Measurements from ENCODE around the gene DOCK2. TPM values are rescaled to one million over a fixed set of nuclear protein-coding genes. Genes with fewer than 3 reads are reported as not detected.

The DOCK2 gene
- total and polyA plus RNA-seq, 9 of the 15 experiments (the other 6 are each of a cell fraction or from before 2014, with no cell fraction given) = 4.5 to 42.6 (median 20.5) TPM

DNA sequence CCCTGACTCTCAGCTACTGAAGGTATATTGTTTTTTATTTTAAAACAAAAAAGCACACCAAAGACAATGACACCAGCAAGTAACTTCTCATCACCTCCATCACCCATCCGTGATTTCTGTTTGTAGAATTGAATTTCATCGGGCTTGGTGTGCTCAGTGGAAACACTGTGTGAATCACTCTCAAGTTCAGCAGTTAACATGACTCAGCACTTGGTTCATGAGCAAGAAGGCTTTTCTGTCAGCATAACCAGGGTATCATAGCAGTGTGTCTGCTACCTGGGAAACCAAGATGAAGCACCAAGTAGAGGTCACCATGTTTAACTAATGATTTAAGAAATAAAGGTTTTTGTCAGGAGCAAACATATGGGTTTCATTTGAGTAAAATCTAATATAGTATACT lies 219.5 kb downstream of the DOCK2 start:
- peak; percentile 44; the same call in 1 of the 3 replicates for ATAC-seq
- H3K9me1 ChIP-seq (ENCODE audit: control insufficient read depth, insufficient read depth, low read length) = no peaks in the 10 kb centered on the region
- ChIA-PET CTCF (ENCODE audit: low intra/inter-chr PET ratio) (no interaction called here), POLR2A (interaction anchor here (0.6 kb wide), 1 partner anchor 1189 kb away, joined by 3 read pairs; no protein-coding TSS in a partner anchor)
- no peaks in the 10 kb centered on the region for H3K27me3 ChIP-seq (ENCODE audit: control insufficient read depth in 2 of 2, insufficient read depth in 2 of 2, low read length in 2 of 2)
- no TSS peak for BruUV-seq (replicated peaks)
- WGBS (ENCODE audit: insufficient coverage, low coverage, missing lambda C conversion rate) = 9% methylated on average over 2 of the region's 2 CpGs
- peak; percentile 86 for FAIRE-seq
- H3K4me1 ChIP-seq (replicated peaks in 1 of 2; ENCODE audit: control insufficient read depth in 2 of 2, insufficient read depth in 2 of 2, low read length in 2 of 2) = no peaks in the 10 kb centered on the region
- H3K79me2 ChIP-seq (ENCODE audit: control insufficient read depth, insufficient read depth, low read length) = no peaks in the 10 kb centered on the region
- intact Hi-C loops (cut with micrococcal nuclease) (no loop called here), in situ Hi-C loops (cut with MboI) (no loop called here)
- DNase-seq (ENCODE audit: extremely low read depth in 1 of 4, low spot score in 3 of 4) = peak; percentile 10 to 37 (median 18)
- no peaks in the 10 kb centered on the region for H3K36me3 ChIP-seq (ENCODE audit: control insufficient read depth, insufficient read depth, low read length)
- H3K27ac ChIP-seq (ENCODE audit: extremely low read depth, low read depth, low read length) = no peak overlapping the region
- H3K9me3 ChIP-seq (replicated peaks; ENCODE audit: control insufficient read depth, insufficient read depth, low read depth, low read length) = no peaks in the 10 kb centered on the region
- no peaks in the 10 kb centered on the region for H4K20me1 ChIP-seq (replicated peaks; ENCODE audit: control insufficient read depth, insufficient read depth, low read length)
- no peak overlapping the region for H3K4me2 ChIP-seq (ENCODE audit: insufficient read depth, low read length)
- H3K9ac ChIP-seq (ENCODE audit: insufficient read depth in 1 of 2, low read depth in 2 of 2, low read length in 2 of 2) = no peak overlapping the region
- H2AFZ ChIP-seq (ENCODE audit: low read depth, low read length) = no peak overlapping the region
- no peak overlapping the region for H3K4me3 ChIP-seq
- no peak for TF ChIP-seq E4F1 (CRISPR knock-in tag; IDR thresholded peaks at IDR 0.05; ENCODE audit: borderline replicate concordance)
- no peak for TF ChIP-seq RBM39 (optimal IDR thresholded peaks at IDR 0.05; ENCODE audit: low read depth, low read length)
- TF ChIP-seq TEAD2 (tag; IDR thresholded peaks at IDR 0.05) = no peak
- no peak for TF ChIP-seq RNF2 (IDR thresholded peaks at IDR 0.05)
- TF ChIP-seq, protein P1, sequence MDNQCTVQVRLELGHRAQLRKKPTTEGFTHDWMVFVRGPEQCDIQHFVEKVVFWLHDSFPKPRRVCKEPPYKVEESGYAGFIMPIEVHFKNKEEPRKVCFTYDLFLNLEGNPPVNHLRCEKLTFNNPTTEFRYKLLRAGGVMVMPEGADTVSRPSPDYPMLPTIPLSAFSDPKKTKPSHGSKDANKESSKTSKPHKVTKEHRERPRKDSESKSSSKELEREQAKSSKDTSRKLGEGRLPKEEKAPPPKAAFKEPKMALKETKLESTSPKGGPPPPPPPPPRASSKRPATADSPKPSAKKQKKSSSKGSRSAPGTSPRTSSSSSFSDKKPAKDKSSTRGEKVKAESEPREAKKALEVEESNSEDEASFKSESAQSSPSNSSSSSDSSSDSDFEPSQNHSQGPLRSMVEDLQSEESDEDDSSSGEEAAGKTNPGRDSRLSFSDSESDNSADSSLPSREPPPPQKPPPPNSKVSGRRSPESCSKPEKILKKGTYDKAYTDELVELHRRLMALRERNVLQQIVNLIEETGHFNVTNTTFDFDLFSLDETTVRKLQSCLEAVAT (IDR thresholded peaks at IDR 0.05) = no peak
- TF ChIP-seq MTA2 (IDR thresholded peaks at IDR 0.05; ENCODE audit: low read depth) = no peak
- peak; percentile 84 for TF ChIP-seq MAFG (tag; conservative IDR thresholded peaks at IDR 0.05)
- no peak for TF ChIP-seq ARNT (IDR thresholded peaks at IDR 0.05)
- TF ChIP-seq FOSL1 (tag; conservative IDR thresholded peaks at IDR 0.05) = peak; percentile 40; the same call in 1 of the 2 replicates
- peak; percentile 88 for TF ChIP-seq C11orf30 (IDR thresholded peaks at IDR 0.05; ENCODE audit: low read depth)
- TF ChIP-seq, protein P2, sequence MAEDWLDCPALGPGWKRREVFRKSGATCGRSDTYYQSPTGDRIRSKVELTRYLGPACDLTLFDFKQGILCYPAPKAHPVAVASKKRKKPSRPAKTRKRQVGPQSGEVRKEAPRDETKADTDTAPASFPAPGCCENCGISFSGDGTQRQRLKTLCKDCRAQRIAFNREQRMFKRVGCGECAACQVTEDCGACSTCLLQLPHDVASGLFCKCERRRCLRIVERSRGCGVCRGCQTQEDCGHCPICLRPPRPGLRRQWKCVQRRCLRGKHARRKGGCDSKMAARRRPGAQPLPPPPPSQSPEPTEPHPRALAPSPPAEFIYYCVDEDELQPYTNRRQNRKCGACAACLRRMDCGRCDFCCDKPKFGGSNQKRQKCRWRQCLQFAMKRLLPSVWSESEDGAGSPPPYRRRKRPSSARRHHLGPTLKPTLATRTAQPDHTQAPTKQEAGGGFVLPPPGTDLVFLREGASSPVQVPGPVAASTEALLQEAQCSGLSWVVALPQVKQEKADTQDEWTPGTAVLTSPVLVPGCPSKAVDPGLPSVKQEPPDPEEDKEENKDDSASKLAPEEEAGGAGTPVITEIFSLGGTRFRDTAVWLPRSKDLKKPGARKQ (CRISPR knock-in tag; IDR thresholded peaks at IDR 0.05) = no peak
- TF ChIP-seq, protein P3, sequence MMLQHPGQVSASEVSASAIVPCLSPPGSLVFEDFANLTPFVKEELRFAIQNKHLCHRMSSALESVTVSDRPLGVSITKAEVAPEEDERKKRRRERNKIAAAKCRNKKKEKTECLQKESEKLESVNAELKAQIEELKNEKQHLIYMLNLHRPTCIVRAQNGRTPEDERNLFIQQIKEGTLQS (IDR thresholded peaks at IDR 0.05) = peak; percentile 18; the same call in 1 of the 2 replicates
- TF ChIP-seq, protein P3 (CRISPR knock-in tag; conservative IDR thresholded peaks at IDR 0.05) = no peak
- no peak for TF ChIP-seq ATF7 (IDR thresholded peaks at IDR 0.05)
- TF ChIP-seq MCM3 (IDR thresholded peaks at IDR 0.05) = no peak
- TF ChIP-seq NFXL1 (CRISPR knock-in tag; IDR thresholded peaks at IDR 0.05) = no peak
- TF ChIP-seq CTBP1 (IDR thresholded peaks at IDR 0.05; ENCODE audit: borderline replicate concordance) = no peak
- peak; percentile 85; the same call in 1 of the 2 replicates for TF ChIP-seq MAFF (IDR thresholded peaks at IDR 0.05; ENCODE audit: low read length)
- TF ChIP-seq ZFP36 (IDR thresholded peaks at IDR 0.05; ENCODE audit: low read depth, low read length, partially characterized antibody) = no peak
- TF ChIP-seq ZNF384 (IDR thresholded peaks at IDR 0.05; ENCODE audit: low read depth, low read length) = no peak
- TF ChIP-seq ZNF717 (CRISPR knock-in tag; IDR thresholded peaks at IDR 0.05) = no peak

Data from K562 (cell line).